Neural cell (in vitro differentiated cells): ENCODE measurements around the gene SASH3. TPM values are rescaled to one million over a fixed set of nuclear protein-coding genes. Genes with fewer than 3 reads are reported as not detected.

Experiments
- H2AFZ ChIP-seq: fragments of 200-600, 300-800 bp; sonication (generic), shearing (Covaris generic); 2 replicates; pipeline ENCODE4 v1.6.0; 2014; ENCODE audit warnings: low read depth, mild to moderate bottlenecking, antibody characterized with exemption, low read length, moderate library complexity
- H3F3A ChIP-seq: fragments of 200-600 bp; shearing (Covaris generic); 2 replicates; pipeline ENCODE4 v1.6.1; 2016; ENCODE audit warnings: mild to moderate bottlenecking, moderate library complexity, mixed read lengths, antibody characterized with exemption, low read length; ENCODE audit not compliant: insufficient read depth, poor library complexity, severe bottlenecking
- H3K27ac ChIP-seq: fragments of 200-600, 300-800 bp; sonication (generic), shearing (Covaris generic); 2 replicates; pipeline ENCODE4 v1.5.1; 2014; ENCODE audit warnings: mild to moderate bottlenecking, low read length, moderate library complexity
- H3K27me3 ChIP-seq: fragments of 300-800, 200-600 bp; sonication (generic), shearing (Covaris generic); 2 replicates; pipeline ENCODE4 v1.6.0; 2014; ENCODE audit warnings: mild to moderate bottlenecking, low read depth, low read length, moderate library complexity; ENCODE audit not compliant: insufficient read depth
- H3K36me3 ChIP-seq: fragments of 300-800, 200-600 bp; sonication (generic), shearing (Covaris generic); 2 replicates; pipeline ENCODE4 v1.5.1; 2014; ENCODE audit warnings: mild to moderate bottlenecking, antibody characterized with exemption, low read length, moderate library complexity; ENCODE audit not compliant: insufficient read depth
- H3K4me2 ChIP-seq: fragments of 300-800, 200-600 bp; sonication (generic), shearing (Covaris generic); 2 replicates; pipeline ENCODE4 v1.6.0; 2014; ENCODE audit warnings: mild to moderate bottlenecking, low read length
- H3K4me3 ChIP-seq: fragments of 300-800, 200-600 bp; sonication (generic), shearing (Covaris generic); 2 replicates; pipeline ENCODE4 v1.5.1; 2014; ENCODE audit warnings: mild to moderate bottlenecking, low read length, moderate library complexity
- H3K79me2 ChIP-seq: fragments of 200-600 bp; shearing (Covaris generic); replicated peaks from 2 replicates; pipeline ENCODE4 v1.6.0; 2014; ENCODE audit warnings: mild to moderate bottlenecking, low read length, moderate library complexity; ENCODE audit not compliant: insufficient read depth
- H3K9ac ChIP-seq: fragments of 300-800, 200-600 bp; sonication (generic), shearing (Covaris generic); 2 replicates; pipeline ENCODE4 v1.6.1; 2016; ENCODE audit warnings: mild to moderate bottlenecking, low read length, mixed read lengths
- H3K9me2 ChIP-seq: fragments of 200-600 bp; shearing (Covaris generic); 2 replicates; pipeline ENCODE4 v1.6.1; 2016; ENCODE audit warnings: mild to moderate bottlenecking, low read length, mixed read lengths; ENCODE audit not compliant: insufficient read depth
- H3K9me3 ChIP-seq: fragments of 200-600, 300-800 bp; sonication (generic), shearing (Covaris generic); 2 replicates; pipeline ENCODE4 v1.6.1; 2016; ENCODE audit warnings: mild to moderate bottlenecking, mixed run types, low read length, moderate library complexity, mixed read lengths
- H4K20me1 ChIP-seq: fragments of 200-600 bp; shearing (Covaris generic); 2 replicates; pipeline ENCODE4 v1.6.1; 2016; ENCODE audit warnings: mild to moderate bottlenecking, mixed run types; ENCODE audit not compliant: insufficient read depth
- EP300 ChIP-seq: fragments of 450-650 bp; conservative IDR thresholded peaks from 2 replicates; pipeline ENCODE4 v1.6.1; 2014; ENCODE audit warnings: antibody characterized with exemption, mild to moderate bottlenecking, moderate library complexity; ENCODE audit not compliant: poor library complexity, severe bottlenecking
- EZH2 ChIP-seq: fragments of 200-600, 300-800 bp; shearing (Covaris generic), sonication (generic); IDR thresholded peaks from 2 replicates; pipeline ENCODE4 v1.6.1; 2014; ENCODE audit warnings: antibody characterized with exemption, low read length, borderline replicate concordance, mild to moderate bottlenecking; ENCODE audit not compliant: insufficient read depth, poor library complexity, severe bottlenecking
- MXI1 ChIP-seq: fragments of 450-650 bp; conservative IDR thresholded peaks from 2 replicates; pipeline ENCODE4 v1.6.1; 2014; ENCODE audit warnings: antibody characterized with exemption, mild to moderate bottlenecking; ENCODE audit not compliant: poor library complexity, severe bottlenecking
- POLR2AphosphoS5 ChIP-seq: IDR thresholded peaks from 2 replicates; pipeline ENCODE4 v1.6.1; 2012
- RAD21 ChIP-seq: fragments of 450-650 bp; conservative IDR thresholded peaks from 2 replicates; pipeline ENCODE4 v1.6.1; 2014; ENCODE audit warnings: antibody characterized with exemption, mild to moderate bottlenecking, moderate library complexity
- SMC3 ChIP-seq: fragments of 450-650 bp; conservative IDR thresholded peaks from 2 replicates; pipeline ENCODE4 v1.6.1; 2014; ENCODE audit warnings: antibody characterized with exemption, mild to moderate bottlenecking, moderate library complexity; ENCODE audit not compliant: poor library complexity
- TAF1 ChIP-seq: IDR thresholded peaks from 2 replicates; pipeline ENCODE4 v1.6.1; 2012; ENCODE audit warnings: low read depth
- polyA plus RNA-seq: library from polyadenylated mRNA; depleted of rRNA; stranded (reverse); fragments of >200 nt; gene quantifications from 2 replicates; pipeline ENCODE4 v1.2.3, GENCODE V29; 2014
- TF ChIP-seq, protein P1 (sequence below): IDR thresholded peaks from 2 replicates; pipeline ENCODE4 v1.6.1; 2012; ENCODE audit warnings: borderline replicate concordance
- TF ChIP-seq, protein P2 (sequence below): fragments of 450-650 bp; IDR thresholded peaks from 2 replicates; pipeline ENCODE4 v1.5.1; 2014; ENCODE audit warnings: antibody characterized with exemption, mild to moderate bottlenecking, moderate library complexity; ENCODE audit not compliant: poor library complexity, severe bottlenecking

The SASH3 gene
- polyA plus RNA-seq, 1 donor from 2014 or later, result not detected

GRCh38 chrX:129808158-129808828, 28.5 kb downstream of the SASH3 start:
- no peaks in the 10 kb centered on the region for H3K27me3 ChIP-seq
- no peaks in the 10 kb centered on the region for H3F3A ChIP-seq
- H3K9ac ChIP-seq, result no peak overlapping the region
- H3K36me3 ChIP-seq, result no peaks in the 10 kb centered on the region
- no peak overlapping the region for H3K4me2 ChIP-seq
- H2AFZ ChIP-seq, result no peak overlapping the region
- H3K27ac ChIP-seq, result no peak overlapping the region
- no peak overlapping the region for H3K4me3 ChIP-seq
- no peaks in the 10 kb centered on the region for H3K9me3 ChIP-seq
- TF ChIP-seq TAF1 (no peak), SMC3 (no peak), RAD21 (no peak), EP300 (no peak), EZH2 (no peak), MXI1 (no peak), POLR2AphosphoS5 (no peak)
- TF ChIP-seq, protein P1, sequence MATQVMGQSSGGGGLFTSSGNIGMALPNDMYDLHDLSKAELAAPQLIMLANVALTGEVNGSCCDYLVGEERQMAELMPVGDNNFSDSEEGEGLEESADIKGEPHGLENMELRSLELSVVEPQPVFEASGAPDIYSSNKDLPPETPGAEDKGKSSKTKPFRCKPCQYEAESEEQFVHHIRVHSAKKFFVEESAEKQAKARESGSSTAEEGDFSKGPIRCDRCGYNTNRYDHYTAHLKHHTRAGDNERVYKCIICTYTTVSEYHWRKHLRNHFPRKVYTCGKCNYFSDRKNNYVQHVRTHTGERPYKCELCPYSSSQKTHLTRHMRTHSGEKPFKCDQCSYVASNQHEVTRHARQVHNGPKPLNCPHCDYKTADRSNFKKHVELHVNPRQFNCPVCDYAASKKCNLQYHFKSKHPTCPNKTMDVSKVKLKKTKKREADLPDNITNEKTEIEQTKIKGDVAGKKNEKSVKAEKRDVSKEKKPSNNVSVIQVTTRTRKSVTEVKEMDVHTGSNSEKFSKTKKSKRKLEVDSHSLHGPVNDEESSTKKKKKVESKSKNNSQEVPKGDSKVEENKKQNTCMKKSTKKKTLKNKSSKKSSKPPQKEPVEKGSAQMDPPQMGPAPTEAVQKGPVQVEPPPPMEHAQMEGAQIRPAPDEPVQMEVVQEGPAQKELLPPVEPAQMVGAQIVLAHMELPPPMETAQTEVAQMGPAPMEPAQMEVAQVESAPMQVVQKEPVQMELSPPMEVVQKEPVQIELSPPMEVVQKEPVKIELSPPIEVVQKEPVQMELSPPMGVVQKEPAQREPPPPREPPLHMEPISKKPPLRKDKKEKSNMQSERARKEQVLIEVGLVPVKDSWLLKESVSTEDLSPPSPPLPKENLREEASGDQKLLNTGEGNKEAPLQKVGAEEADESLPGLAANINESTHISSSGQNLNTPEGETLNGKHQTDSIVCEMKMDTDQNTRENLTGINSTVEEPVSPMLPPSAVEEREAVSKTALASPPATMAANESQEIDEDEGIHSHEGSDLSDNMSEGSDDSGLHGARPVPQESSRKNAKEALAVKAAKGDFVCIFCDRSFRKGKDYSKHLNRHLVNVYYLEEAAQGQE, result no peak
- TF ChIP-seq, protein P2, sequence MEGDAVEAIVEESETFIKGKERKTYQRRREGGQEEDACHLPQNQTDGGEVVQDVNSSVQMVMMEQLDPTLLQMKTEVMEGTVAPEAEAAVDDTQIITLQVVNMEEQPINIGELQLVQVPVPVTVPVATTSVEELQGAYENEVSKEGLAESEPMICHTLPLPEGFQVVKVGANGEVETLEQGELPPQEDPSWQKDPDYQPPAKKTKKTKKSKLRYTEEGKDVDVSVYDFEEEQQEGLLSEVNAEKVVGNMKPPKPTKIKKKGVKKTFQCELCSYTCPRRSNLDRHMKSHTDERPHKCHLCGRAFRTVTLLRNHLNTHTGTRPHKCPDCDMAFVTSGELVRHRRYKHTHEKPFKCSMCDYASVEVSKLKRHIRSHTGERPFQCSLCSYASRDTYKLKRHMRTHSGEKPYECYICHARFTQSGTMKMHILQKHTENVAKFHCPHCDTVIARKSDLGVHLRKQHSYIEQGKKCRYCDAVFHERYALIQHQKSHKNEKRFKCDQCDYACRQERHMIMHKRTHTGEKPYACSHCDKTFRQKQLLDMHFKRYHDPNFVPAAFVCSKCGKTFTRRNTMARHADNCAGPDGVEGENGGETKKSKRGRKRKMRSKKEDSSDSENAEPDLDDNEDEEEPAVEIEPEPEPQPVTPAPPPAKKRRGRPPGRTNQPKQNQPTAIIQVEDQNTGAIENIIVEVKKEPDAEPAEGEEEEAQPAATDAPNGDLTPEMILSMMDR, result no peak
- no peaks in the 10 kb centered on the region for H3K79me2 ChIP-seq
- no peaks in the 10 kb centered on the region for H3K9me2 ChIP-seq
- no peaks in the 10 kb centered on the region for H4K20me1 ChIP-seq

GRCh38 chrX:129808829-129809796, 29.4 kb downstream of the SASH3 start:
- Histone ChIP-seq H2AFZ (no peak overlapping the region), H3F3A (no peaks in the 10 kb centered on the region), H3K79me2 (no peaks in the 10 kb centered on the region), H4K20me1 (no peaks in the 10 kb centered on the region), H3K4me2 (no peak overlapping the region), H3K9me2 (no peaks in the 10 kb centered on the region), H3K9me3 (no peaks in the 10 kb centered on the region), H3K4me3 (no peak overlapping the region), H3K9ac (no peak overlapping the region), H3K27me3 (no peaks in the 10 kb centered on the region), H3K27ac (no peak overlapping the region), H3K36me3 (no peaks in the 10 kb centered on the region)
- TF ChIP-seq RAD21, result no peak
- TF ChIP-seq, protein P1, result no peak
- TF ChIP-seq, protein P2, result no peak
- no peak for TF ChIP-seq MXI1
- no peak for TF ChIP-seq SMC3
- no peak for TF ChIP-seq EZH2
- no peak for TF ChIP-seq POLR2AphosphoS5
- TF ChIP-seq EP300, result no peak
- no peak for TF ChIP-seq TAF1
